Hepatocyte (in vitro differentiated cells): ENCODE data around the gene ZFAND2A.

Experiments
- CTCF ChIP-seq: fragments of 200-600 bp; sonication (generic); IDR thresholded peaks from 2 replicates; pipeline ENCODE4 v1.5.1; 2016; ENCODE audit warnings: antibody characterized with exemption, mild to moderate bottlenecking; ENCODE audit not compliant: poor library complexity
- EZH2 ChIP-seq: fragments of 200-600 bp; sonication (generic); IDR thresholded peaks from 2 replicates; pipeline ENCODE4 v1.6.1; 2016; ENCODE audit warnings: antibody characterized with exemption, mild to moderate bottlenecking, borderline replicate concordance
- EZH2phosphoT487 ChIP-seq: fragments of 200-600 bp; sonication (generic); IDR thresholded peaks from one replicate; pipeline ENCODE4 v1.6.1; 2018; ENCODE audit warnings: antibody characterized with exemption, mild to moderate bottlenecking, low read depth, moderate library complexity; ENCODE audit not compliant: unreplicated experiment, severe bottlenecking

GRCh38 chr7:1164436-1164835 lies 4.4 kb upstream of the ZFAND2A start:
- TF ChIP-seq CTCF (no peak), EZH2 (no peak), EZH2phosphoT487 (no peak)
